ENCODE measurements around the gene YIPF4. TPM values are rescaled to one million over a fixed set of nuclear protein-coding genes. Genes with fewer than 3 reads are reported as not detected.
A peak's percentile ranks its signal among the peaks of the same experiment; 100 is the strongest.

Gene YIPF4
- 10 to 100 TPM; 19.5 to 27.3 (median 23.5) TPM for total RNA-seq

DNA sequence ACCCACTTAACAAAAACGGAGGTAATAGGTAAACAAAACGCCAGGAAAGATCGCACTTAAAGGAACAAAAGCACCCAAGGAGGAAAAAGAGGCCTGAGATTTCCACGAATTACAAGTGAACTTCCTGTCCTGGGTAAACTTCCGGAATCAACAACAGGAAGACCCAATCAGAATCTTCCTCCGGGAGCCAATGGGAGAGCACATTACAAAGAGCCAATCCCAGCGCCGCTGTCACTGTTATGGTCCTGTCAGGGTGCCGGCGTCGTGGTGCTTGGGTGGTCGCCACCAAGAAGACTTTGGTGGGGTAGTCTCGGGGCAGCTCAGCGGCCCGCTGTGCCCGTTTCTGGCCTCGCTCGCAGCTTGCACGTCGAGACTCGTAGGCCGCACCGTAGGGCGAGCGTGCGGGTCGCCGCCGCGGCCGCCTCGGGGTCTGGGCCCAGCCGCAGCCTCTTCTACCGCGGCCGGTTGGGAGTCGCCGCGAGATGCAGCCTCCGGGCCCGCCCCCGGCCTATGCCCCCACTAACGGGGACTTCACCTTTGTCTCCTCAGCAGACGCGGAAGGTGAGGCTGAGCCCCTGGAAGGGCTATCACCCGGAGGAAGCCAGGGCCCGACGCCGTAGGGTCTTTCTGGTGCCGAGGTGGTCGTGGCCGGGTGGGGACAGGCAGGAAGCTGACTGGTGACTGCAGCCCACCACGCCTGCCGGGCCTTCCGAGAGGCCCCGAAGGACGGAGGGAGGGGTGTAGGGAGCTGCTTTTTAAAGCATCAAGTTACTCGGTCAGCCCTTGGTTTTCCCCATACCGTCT, at the start of gene YIPF4:
YIPF4 (plus strand) TSS at position 231 of the 804 bp plus-strand sequence; CDS start at position 483, 252 bp downstream.
- in situ Hi-C loops (cut with MboI; ENCODE audit: low sequenced_read_pairs in 4 of 4) (no loop called here), intact Hi-C loops (cut with DNase I; ENCODE audit: low total_unique reads) (loop anchor here (2.0 kb wide), 2 partner anchors 79 to 111 kb away; partner anchors contain the start of gene BIRC6)
- TF ChIP-seq, protein P1, sequence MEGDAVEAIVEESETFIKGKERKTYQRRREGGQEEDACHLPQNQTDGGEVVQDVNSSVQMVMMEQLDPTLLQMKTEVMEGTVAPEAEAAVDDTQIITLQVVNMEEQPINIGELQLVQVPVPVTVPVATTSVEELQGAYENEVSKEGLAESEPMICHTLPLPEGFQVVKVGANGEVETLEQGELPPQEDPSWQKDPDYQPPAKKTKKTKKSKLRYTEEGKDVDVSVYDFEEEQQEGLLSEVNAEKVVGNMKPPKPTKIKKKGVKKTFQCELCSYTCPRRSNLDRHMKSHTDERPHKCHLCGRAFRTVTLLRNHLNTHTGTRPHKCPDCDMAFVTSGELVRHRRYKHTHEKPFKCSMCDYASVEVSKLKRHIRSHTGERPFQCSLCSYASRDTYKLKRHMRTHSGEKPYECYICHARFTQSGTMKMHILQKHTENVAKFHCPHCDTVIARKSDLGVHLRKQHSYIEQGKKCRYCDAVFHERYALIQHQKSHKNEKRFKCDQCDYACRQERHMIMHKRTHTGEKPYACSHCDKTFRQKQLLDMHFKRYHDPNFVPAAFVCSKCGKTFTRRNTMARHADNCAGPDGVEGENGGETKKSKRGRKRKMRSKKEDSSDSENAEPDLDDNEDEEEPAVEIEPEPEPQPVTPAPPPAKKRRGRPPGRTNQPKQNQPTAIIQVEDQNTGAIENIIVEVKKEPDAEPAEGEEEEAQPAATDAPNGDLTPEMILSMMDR (IDR thresholded peaks at IDR 0.05 in 4 of 5, conservative IDR thresholded peaks at IDR 0.05 in 1 of 5): no peak
- TF ChIP-seq POLR2A (IDR thresholded peaks at IDR 0.05): peak; percentile 55 to 68
- Histone ChIP-seq H3K27me3 (no peaks in the 10 kb centered on the region), H3K4me1 (peaks cover 12% of the 10 kb centered on the region in 2 donors), H3K36me3 (peaks cover 0 to 12% of the 10 kb centered on the region in 2 donors), H3K9me3 (no peaks in the 10 kb centered on the region), H3K4me3 (peak within 1 kb of the TSS; percentile 87 to 97 (median 92)), H3K27ac (peak within 1 kb of the TSS; percentile 85 to 90 (median 88))
- ATAC-seq (peak; percentile 100), DNase-seq (peak; percentile 78 to 89)

GRCh38 chr2:32228181-32228580, 49.5 kb upstream of the YIPF4 start:
- in situ Hi-C loops (cut with MboI; ENCODE audit: low sequenced_read_pairs in 4 of 4) (no loop called here), intact Hi-C loops (cut with DNase I; ENCODE audit: low total_unique reads) (no loop called here)
- H3K36me3 ChIP-seq: peaks cover under 1 to 16% of the 10 kb centered on the region in 2 donors
- DNase-seq (no peak), ATAC-seq (no peak)
- no peak for TF ChIP-seq POLR2A (IDR thresholded peaks at IDR 0.05)
- TF ChIP-seq, protein P1 (IDR thresholded peaks at IDR 0.05 in 4 of 5, conservative IDR thresholded peaks at IDR 0.05 in 1 of 5): no peak
- H3K27me3 ChIP-seq: no peaks in the 10 kb centered on the region
- H3K27ac ChIP-seq: no peak overlapping the region
- H3K4me3 ChIP-seq: no peak overlapping the region
- no peaks in the 10 kb centered on the region for H3K9me3 ChIP-seq
- H3K4me1 ChIP-seq: no peaks in the 10 kb centered on the region

DNA sequence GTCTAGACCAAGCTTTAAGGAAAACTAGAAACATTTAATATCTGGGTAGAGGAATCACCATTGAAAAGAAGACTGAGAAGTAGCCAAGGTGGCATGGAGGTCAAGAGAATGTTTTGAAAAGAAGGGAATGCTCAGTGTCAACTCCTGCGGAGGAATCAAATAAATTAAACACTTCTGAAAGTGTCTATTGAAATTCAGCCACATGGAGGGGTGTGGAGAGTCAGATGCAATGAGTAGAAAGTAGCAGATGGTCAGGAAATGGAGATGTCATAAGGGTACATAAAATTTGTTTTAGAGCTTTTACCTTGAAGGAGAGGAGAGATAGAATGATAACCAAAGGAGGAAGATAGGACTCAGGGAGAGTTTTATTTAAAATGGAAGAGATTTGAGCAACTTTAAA, 48.1 kb upstream of the YIPF4 start:
- no peak overlapping the region for H3K27ac ChIP-seq
- ATAC-seq (no peak), DNase-seq (no peak)
- TF ChIP-seq POLR2A (IDR thresholded peaks at IDR 0.05): no peak
- TF ChIP-seq, protein P1 (IDR thresholded peaks at IDR 0.05 in 4 of 5, conservative IDR thresholded peaks at IDR 0.05 in 1 of 5): no peak
- H3K4me3 ChIP-seq: no peak overlapping the region
- H3K4me1 ChIP-seq: no peaks in the 10 kb centered on the region
- intact Hi-C loops (cut with DNase I; ENCODE audit: low total_unique reads): no loop called here
- in situ Hi-C loops (cut with MboI; ENCODE audit: low sequenced_read_pairs in 4 of 4): no loop called here
- H3K27me3 ChIP-seq: no peaks in the 10 kb centered on the region
- no peaks in the 10 kb centered on the region for H3K9me3 ChIP-seq
- H3K36me3 ChIP-seq: peaks cover 0 to 10% of the 10 kb centered on the region in 2 donors

DNA sequence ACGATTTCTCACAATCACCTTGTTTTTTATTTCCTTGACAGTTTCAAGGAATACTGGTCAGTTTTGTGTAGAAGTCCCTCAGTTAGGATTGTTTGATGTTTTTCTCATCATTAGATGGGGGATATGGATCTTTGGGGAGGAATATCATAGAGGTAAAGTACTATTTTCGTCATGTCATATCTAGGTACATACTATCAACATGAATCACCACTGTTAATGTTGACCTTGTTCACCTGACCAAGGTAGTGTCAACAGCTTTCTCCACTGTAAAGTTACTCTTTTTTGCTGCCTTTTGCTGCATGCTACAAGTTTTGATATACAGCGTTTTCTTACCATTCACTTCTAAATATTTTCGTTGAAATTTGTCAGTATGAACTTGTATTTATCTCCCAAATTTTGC, 45.7 kb upstream of the YIPF4 start:
- Histone ChIP-seq H3K4me1 (no peaks in the 10 kb centered on the region), H3K9me3 (no peaks in the 10 kb centered on the region), H3K36me3 (peaks cover 0 to 8% of the 10 kb centered on the region in 2 donors), H3K27ac (no peak overlapping the region), H3K27me3 (no peaks in the 10 kb centered on the region), H3K4me3 (no peak overlapping the region)
- DNase-seq (no peak), ATAC-seq (no peak)
- intact Hi-C loops (cut with DNase I; ENCODE audit: low total_unique reads) (no loop called here), in situ Hi-C loops (cut with MboI; ENCODE audit: low sequenced_read_pairs in 4 of 4) (no loop called here)
- TF ChIP-seq POLR2A (IDR thresholded peaks at IDR 0.05): no peak
- TF ChIP-seq, protein P1 (IDR thresholded peaks at IDR 0.05 in 4 of 5, conservative IDR thresholded peaks at IDR 0.05 in 1 of 5): no peak

Measured in gastrocnemius medialis (tissue), 4 donors.